Astrocyte of the spinal cord (primary cell): Measurements from ENCODE around the gene ANKS1B.

ENCODE experiments used
- DNase-seq: peaks from one replicate; pipeline ENCODE4 v3.0.0; 2011; ENCODE audit warnings: low read depth, low spot score
- H3K4me3 ChIP-seq: 2 replicates; pipeline ENCODE4 v1.5.1; 2011; ENCODE audit warnings: low read depth, mild to moderate bottlenecking, low read length, moderate library complexity
- CTCF ChIP-seq: IDR thresholded peaks from 2 replicates; pipeline ENCODE4 v1.5.1; 2012; ENCODE audit warnings: low read depth, mild to moderate bottlenecking, low read length, inconsistent platforms
- in situ Hi-C: cut with HindIII; loops from 2 replicates; pipeline ENCODE4 v1.10.0; 2017; ENCODE audit warnings: low sequenced_read_pairs

The ANKS1B gene

GRCh38 chr12:98797200-98797599 is 1187.5 kb downstream of the ANKS1B start:
- DNase-seq = no peak
- in situ Hi-C loops = no loop called here
- H3K4me3 ChIP-seq = no peak overlapping the region
- no peak for TF ChIP-seq CTCF

- no peak for TF ChIP-seq CTCF
- H3K4me3 ChIP-seq = no peak overlapping the region
- in situ Hi-C loops = no loop called here
- no peak for DNase-seq
These were observed 1188.0 kb downstream of the ANKS1B start for GRCh38 chr12:98796745-98797144.

- DNase-seq = peak; percentile 1
- H3K4me3 ChIP-seq = no peak overlapping the region
- no peak for TF ChIP-seq CTCF
- in situ Hi-C loops = no loop called here
These were observed 1191.6 kb downstream of the ANKS1B start for GRCh38 chr12:98793121-98793520.

DNA sequence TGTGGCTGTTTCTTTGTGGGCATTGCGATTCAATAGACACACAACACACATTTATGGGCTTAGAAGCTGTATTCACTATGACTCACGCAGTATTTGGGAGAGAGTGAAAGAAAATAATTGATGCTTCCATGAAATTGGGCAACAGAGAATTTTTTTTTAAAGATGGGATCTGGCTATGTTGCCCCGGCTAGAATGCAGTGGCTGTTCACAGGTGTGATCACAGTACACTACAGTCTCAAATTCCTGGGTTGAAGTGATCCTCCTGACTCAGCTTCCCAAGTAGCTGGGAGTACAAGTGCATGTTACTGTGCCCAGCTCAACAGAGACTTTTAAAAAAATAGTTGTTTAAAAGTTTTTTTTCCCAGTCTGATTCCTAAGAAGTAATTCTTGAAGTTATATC is 1193.3 kb downstream of the ANKS1B start:
- no peak overlapping the region for H3K4me3 ChIP-seq
- in situ Hi-C loops = no loop called here
- no peak for TF ChIP-seq CTCF
- DNase-seq = no peak

- DNase-seq = no peak
- TF ChIP-seq CTCF = no peak
- H3K4me3 ChIP-seq = no peak overlapping the region
- in situ Hi-C loops = no loop called here
These were observed 1196.3 kb downstream of the ANKS1B start for GRCh38 chr12:98788396-98788795.

DNA sequence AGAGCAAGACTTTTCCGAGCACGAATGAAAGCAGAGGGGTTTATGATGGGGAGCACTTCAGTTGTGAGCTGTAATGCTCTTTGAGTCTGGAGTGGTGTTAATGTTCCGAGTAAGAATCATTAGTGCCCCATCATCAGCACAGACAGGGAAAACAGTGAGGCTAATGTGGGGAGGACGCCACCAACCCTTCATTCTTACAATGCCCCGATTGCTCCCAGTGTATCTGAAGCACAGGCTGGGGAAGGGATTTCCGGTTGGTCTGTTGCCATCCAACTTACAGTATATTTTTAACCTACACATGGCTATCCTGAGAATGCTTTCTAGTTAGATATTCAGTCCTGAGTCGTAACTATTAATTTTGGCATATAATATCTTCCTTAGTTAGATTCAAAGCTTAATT is 1198.1 kb downstream of the ANKS1B start:
- in situ Hi-C loops = no loop called here
- no peak for TF ChIP-seq CTCF
- H3K4me3 ChIP-seq = no peak overlapping the region
- DNase-seq = no peak

GRCh38 chr12:98783420-98783819 is 1201.3 kb downstream of the ANKS1B start:
- no peak for DNase-seq
- no peak overlapping the region for H3K4me3 ChIP-seq
- in situ Hi-C loops = no loop called here
- TF ChIP-seq CTCF = no peak
